ENCODE measurements around the gene PDAP1. TPM values are rescaled to one million over a fixed set of nuclear protein-coding genes. Genes with fewer than 3 reads are reported as not detected.

PDAP1 gene
- total and polyA plus RNA-seq, 9 of the 15 experiments (the other 6 are each of a cell fraction or from before 2014, with no cell fraction given) = 10.2 to 315 (median 129) TPM

DNA sequence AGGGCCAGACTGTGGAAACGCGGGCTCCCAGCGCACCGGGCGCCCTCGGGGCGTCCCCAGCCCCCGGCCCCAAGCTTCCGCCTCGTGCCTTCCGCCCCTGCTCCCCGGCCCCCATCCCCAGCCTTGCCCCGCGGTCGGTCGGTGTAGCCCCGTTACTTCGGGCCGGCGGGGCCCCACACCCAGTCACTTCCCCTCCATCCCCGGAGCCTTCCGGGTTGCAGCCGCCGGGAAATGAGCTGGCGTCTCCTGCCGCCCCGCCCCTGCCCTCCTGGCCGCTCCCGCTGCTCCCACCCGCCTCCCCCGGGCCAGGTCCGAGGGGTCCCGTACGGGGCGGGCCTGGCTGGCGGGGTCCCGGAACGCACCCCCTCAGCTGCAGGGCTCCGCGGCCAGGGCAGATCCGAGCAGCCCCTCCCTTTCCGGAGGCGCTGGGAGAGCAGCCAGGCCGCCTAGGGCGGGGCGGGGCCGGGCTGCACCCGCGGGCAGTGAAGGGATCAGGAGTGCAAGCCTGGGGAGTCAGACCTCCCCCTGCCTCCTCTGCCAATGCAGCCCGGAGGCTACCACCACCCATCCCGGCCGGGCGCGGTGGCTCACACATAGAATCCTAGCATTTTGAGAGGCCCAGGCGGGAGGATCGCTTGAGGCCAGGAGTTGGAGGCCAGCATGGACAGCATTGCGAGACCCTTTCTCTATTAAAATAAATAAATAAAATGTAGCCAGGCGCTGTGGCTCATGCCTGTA, 33.2 kb downstream of the PDAP1 start (continued):
- TF ChIP-seq E2F8 (IDR thresholded peaks at IDR 0.05; ENCODE audit: low read depth, partially characterized antibody) = no peak
- no peak for TF ChIP-seq ZNF384 (IDR thresholded peaks at IDR 0.05; ENCODE audit: low read depth, low read length)
- no peak for TF ChIP-seq TFE3 (CRISPR knock-in tag; IDR thresholded peaks at IDR 0.05)
- TF ChIP-seq ZNF184 (CRISPR knock-in tag; IDR thresholded peaks at IDR 0.05) = no peak
- no peak for TF ChIP-seq HDAC3 (IDR thresholded peaks at IDR 0.05; ENCODE audit: borderline replicate concordance, partially characterized antibody)
- no peak for TF ChIP-seq ZNF253 (CRISPR knock-in tag; conservative IDR thresholded peaks at IDR 0.05)
- no peak for TF ChIP-seq CHD7 (IDR thresholded peaks at IDR 0.05; ENCODE audit: low read depth, low read length)
- no peak for TF ChIP-seq KDM5B (IDR thresholded peaks at IDR 0.05; ENCODE audit: insufficient replicate concordance, low read depth, low read length)

All from K562 (cell line).